Esophagus muscularis mucosa (tissue), 4 donors: Measurements from ENCODE around the gene MT3. TPM values are rescaled to one million over a fixed set of nuclear protein-coding genes. Genes with fewer than 3 reads are reported as not detected.

Experiments
- DNase-seq: peaks from one replicate; pipeline ENCODE4 v3.0.0-alpha.2; 2017; ENCODE audit errors: extremely low spot score
- H3K27ac ChIP-seq, 4 donors: fragments of 200-600 bp; sonication (generic); replicated peaks in 1 of 4; 1 replicate in 3 of 4; 2 replicates in 1 of 4; pipeline ENCODE4 v1.5.1; 2016 to 2019; ENCODE audit warnings: mild to moderate bottlenecking in 1 of 4
- H3K27me3 ChIP-seq, 4 donors: fragments of 200-600 bp; sonication (generic); one replicate each; pipeline versions ENCODE4 v1.5.1 to v1.6.0; 2016 to 2019
- H3K36me3 ChIP-seq, 4 donors: fragments of 200-600 bp; sonication (generic); one replicate each; pipeline ENCODE4 v1.5.1; 2016 to 2019
- H3K4me1 ChIP-seq, 4 donors: fragments of 200-600 bp; sonication (generic); one replicate each; pipeline ENCODE4 v1.5.1; 2016 to 2019
- H3K4me3 ChIP-seq, 4 donors: fragments of 200-600 bp; sonication (generic); 1 replicate in 2 of 4; 2 replicates in 2 of 4; pipeline ENCODE4 v1.5.1; 2016 to 2019; ENCODE audit warnings: mild to moderate bottlenecking in 4 of 4, moderate library complexity in 1 of 4
- H3K9me3 ChIP-seq, 4 donors: fragments of 200-600 bp; sonication (generic); 1 replicate in 3 of 4; 2 replicates in 1 of 4; pipeline ENCODE4 v1.5.1; 2016 to 2019
- CTCF ChIP-seq, 3 experiments: fragments of 200-600 bp in 2 of 3; fragments of 450-650 bp in 1 of 3; sonication (generic) in 2 of 3; IDR thresholded peaks; one replicate each; pipeline ENCODE4 v1.5.1; 2017 to 2019; ENCODE audit warnings: antibody characterized with exemption in 3 of 3, mild to moderate bottlenecking in 2 of 3, moderate library complexity in 1 of 3
- EP300 ChIP-seq: sonication (generic); formaldehyde crosslinking; IDR thresholded peaks from one replicate; pipeline ENCODE4 v1.6.1; 2017; ENCODE audit warnings: antibody characterized with exemption
- POLR2A ChIP-seq: fragments of 450-650 bp; IDR thresholded peaks from one replicate; pipeline ENCODE4 v1.6.1; 2017; ENCODE audit warnings: antibody characterized with exemption, moderate library complexity, mild to moderate bottlenecking, low read depth
- POLR2AphosphoS5 ChIP-seq, 2 donors: sonication (generic); formaldehyde crosslinking; IDR thresholded peaks; one replicate each; pipeline ENCODE4 v1.6.1; 2017; ENCODE audit warnings: antibody characterized with exemption in 2 of 2
- WGBS: methylation state at CpG from one replicate; pipeline ENCODE4 v1.1.5; 2018; 5-methylcytosine and 5-hydroxymethylcytosine counted together
- intact Hi-C: fragments of 100-400 bp; cut with DNase I; formaldehyde crosslinking; loops from one replicate; pipeline ENCODE4 v1.15.1; 2023
- total RNA-seq, 4 donors: library from RNA; depleted of rRNA; stranded (reverse); fragments of >200 nt; gene quantifications; one replicate each; pipeline versions ENCODE4 v1.1.0 to v1.2.1, GENCODE V29; 2016

MT3 gene
- total RNA-seq, 4 donors from 2014 or later = 2.0 to 12.5 (median 4.1) TPM

DNA sequence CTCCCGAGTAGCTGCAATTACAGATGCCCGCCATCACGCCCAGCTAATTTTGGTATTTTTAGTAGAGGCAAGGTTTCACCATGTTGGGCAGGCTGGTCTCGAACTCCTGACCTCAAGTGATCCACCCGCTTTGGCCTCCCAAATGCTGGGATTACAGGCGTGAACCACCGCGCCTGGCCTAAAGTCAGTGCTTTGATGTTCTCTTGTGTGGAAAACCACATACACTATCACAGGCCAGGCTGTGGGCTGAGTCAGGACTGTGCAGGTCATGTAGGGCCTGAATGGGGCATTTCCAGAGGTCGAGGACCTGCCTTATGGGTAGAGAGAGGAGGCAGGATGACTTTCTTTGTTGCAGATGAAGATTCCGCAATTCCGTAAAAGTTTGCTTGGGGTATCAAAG lies 5.1 kb upstream of the MT3 start:
- Histone ChIP-seq H3K27me3 (peaks cover 2 to 27% (median 6%) of the 10 kb centered on the region in 4 donors), H3K4me1 (peaks cover under 1 to 15% (median 8%) of the 10 kb centered on the region in 4 donors), H3K9me3 (no peaks in the 10 kb centered on the region), H3K36me3 (no peaks in the 10 kb centered on the region), H3K4me3 (no peak overlapping the region), H3K27ac (no peak overlapping the region)
- 95% methylated on average over 11 of the region's 11 CpGs for WGBS
- intact Hi-C loops = no loop called here
- TF ChIP-seq EP300 (no peak), CTCF (IDR thresholded peaks at IDR 0.05) (no peak), POLR2A (no peak), POLR2AphosphoS5 (IDR thresholded peaks at IDR 0.05) (no peak)
- DNase-seq = no peak

- intact Hi-C loops = no loop called here
- H3K27me3 ChIP-seq = peaks cover 8 to 44% (median 12%) of the 10 kb centered on the region in 4 donors
- H3K9me3 ChIP-seq = no peaks in the 10 kb centered on the region
- peaks cover 5 to 15% (median 12%) of the 10 kb centered on the region in 4 donors for H3K4me1 ChIP-seq
- 36% methylated on average over 9 of the region's 9 CpGs for WGBS
- no peaks in the 10 kb centered on the region for H3K36me3 ChIP-seq
- peak overlapping the region; percentile 42 to 60 (median 52) for H3K4me3 ChIP-seq
- no peak for DNase-seq
- TF ChIP-seq CTCF (IDR thresholded peaks at IDR 0.05) = no peak
- TF ChIP-seq POLR2A = no peak
- no peak for TF ChIP-seq EP300
- TF ChIP-seq POLR2AphosphoS5 (IDR thresholded peaks at IDR 0.05) = no peak
- H3K27ac ChIP-seq = no peak overlapping the region
Measured at GRCh38 chr16:56588781-56589140, 567 bp upstream of the MT3 start.

- Histone ChIP-seq H3K27ac (no peak overlapping the region), H3K4me1 (peaks cover 5 to 15% (median 12%) of the 10 kb centered on the region in 4 donors), H3K4me3 (no peak overlapping the region), H3K27me3 (peaks cover 8 to 44% (median 12%) of the 10 kb centered on the region in 4 donors), H3K9me3 (no peaks in the 10 kb centered on the region), H3K36me3 (no peaks in the 10 kb centered on the region)
- DNase-seq = no peak
- intact Hi-C loops = no loop called here
- TF ChIP-seq CTCF (IDR thresholded peaks at IDR 0.05) (no peak), POLR2A (no peak), POLR2AphosphoS5 (IDR thresholded peaks at IDR 0.05) (no peak), EP300 (no peak)
- 78% methylated on average over 4 of the region's 4 CpGs for WGBS
Measured at GRCh38 chr16:56591377-56592060, 2.2 kb downstream of the MT3 start.

DNA sequence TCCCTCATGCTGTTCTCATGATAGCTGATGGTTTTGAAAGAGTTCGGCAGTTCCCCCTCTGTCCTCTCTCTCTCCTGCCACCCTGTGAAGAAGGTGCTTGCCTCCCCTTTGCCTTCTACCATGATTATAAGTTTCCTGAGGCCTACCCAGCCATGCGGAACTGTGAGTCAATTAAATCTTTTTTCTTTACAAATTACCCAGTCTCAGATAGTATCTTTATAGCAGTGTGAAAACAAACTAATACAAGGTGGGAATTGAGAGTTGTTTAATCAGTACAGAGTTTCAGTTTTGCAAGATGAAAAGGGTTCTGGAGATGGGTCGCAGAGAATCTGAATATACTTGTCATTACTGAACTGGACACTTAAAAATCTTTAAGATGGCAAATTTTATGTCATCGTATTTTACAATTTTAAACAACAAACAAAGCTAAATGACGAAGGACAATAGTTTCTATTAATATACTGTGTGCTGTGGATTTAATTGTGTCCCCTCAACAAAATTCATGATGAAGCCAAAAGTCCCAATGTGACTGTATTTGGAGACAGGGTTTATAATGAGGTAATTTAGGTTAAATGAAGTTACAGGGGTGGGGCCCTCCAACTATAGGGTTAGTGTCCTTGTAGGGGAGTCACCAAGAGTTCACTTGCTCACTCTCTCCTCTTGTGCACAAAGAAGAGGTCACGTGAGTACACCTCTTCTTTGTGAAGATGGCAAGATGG lies 4.4 kb downstream of the MT3 start:
- Histone ChIP-seq H3K9me3 (no peaks in the 10 kb centered on the region), H3K27me3 (peaks cover 8 to 23% (median 12%) of the 10 kb centered on the region in 4 donors), H3K4me1 (peaks cover 5 to 13% (median 12%) of the 10 kb centered on the region in 4 donors), H3K27ac (no peak overlapping the region), H3K36me3 (no peaks in the 10 kb centered on the region), H3K4me3 (no peak overlapping the region)
- TF ChIP-seq POLR2A (no peak), CTCF (IDR thresholded peaks at IDR 0.05) (no peak), EP300 (no peak), POLR2AphosphoS5 (IDR thresholded peaks at IDR 0.05) (no peak)
- intact Hi-C loops = no loop called here
- DNase-seq = no peak
- WGBS = 77% methylated on average over 6 of the region's 6 CpGs
